HepG2 (cell line): ENCODE measurements around the gene DCUN1D4. TPM values are rescaled to one million over a fixed set of nuclear protein-coding genes. Genes with fewer than 3 reads are reported as not detected.

Experiments used
- ATAC-seq: fragments of 200-7000 bp; cut with Tn5 transposase; 3 replicates; pipeline ENCODE4 v1.9.1; 2020; ENCODE audit warnings: mild to moderate bottlenecking, moderate library complexity
- BruUV-seq: library from RNA; stranded (reverse); fragments of 400-500 nt; replicated peaks from 2 replicates; lab custom pipeline; 2021; lab: Mats Ljungman, UMichigan
- CTCF ChIA-PET: fragments of 300-600 bp; formaldehyde crosslinking; extraction: SDS; loops from one replicate; lab custom pipeline; 2021; ENCODE audit warnings: low total read pairs, inconsistent platforms, low intra/inter-chr PET ratio; lab: Yijun Ruan, JAX
- POLR2A ChIA-PET: fragments of 350-600 bp; sonication (Branson Sonifier 250); formaldehyde crosslinking; loops from one replicate; lab custom pipeline; 2020; ENCODE audit warnings: antibody characterized with exemption, inconsistent platforms; lab: Yijun Ruan, JAX
- DNase-seq: peaks from one replicate; pipeline ENCODE4 v3.0.0-alpha.2; 2015; ENCODE audit warnings: low spot score
- FAIRE-seq: peaks from 3 replicates; lab custom pipeline; 2011; peaks lifted over from hg19 to GRCh38; lab: Jason Lieb, UNC
- H2AFZ ChIP-seq: one replicate; pipeline ENCODE4 v1.6.1; 2011; ENCODE audit warnings: low read length, inconsistent platforms
- H3K27ac ChIP-seq: fragments of 300-600 bp; 3 replicates; pipeline ENCODE4 v1.8.0; 2011; ENCODE audit warnings: mixed run types, mild to moderate bottlenecking, mixed read lengths, low read length, inconsistent platforms; ENCODE audit not compliant: insufficient read depth; ENCODE audit errors: extremely low read length
- H3K27me3 ChIP-seq, 2 experiments: fragments of 200-600 bp in 1 of 2; 2 replicates in 1 of 2; 3 replicates in 1 of 2; pipeline versions ENCODE4 v1.6.0 to v1.8.0; 2011; ENCODE audit warnings: low read length in 2 of 2, mild to moderate bottlenecking in 2 of 2, moderate library complexity in 2 of 2, inconsistent platforms in 1 of 2; ENCODE audit not compliant: insufficient read depth in 2 of 2, control insufficient read depth in 1 of 2
- H3K36me3 ChIP-seq, 2 experiments: fragments of 200-600 bp in 1 of 2; replicated peaks in 1 of 2; 2 replicates in 1 of 2; 3 replicates in 1 of 2; pipeline versions ENCODE4 v1.5.1 to v1.8.0; 2011; ENCODE audit warnings: low read length in 2 of 2, inconsistent platforms in 1 of 2; ENCODE audit not compliant: insufficient read depth in 2 of 2, control insufficient read depth in 1 of 2
- H3K4me1 ChIP-seq: 2 replicates; pipeline ENCODE4 v1.5.1; 2012; ENCODE audit warnings: low read length, inconsistent platforms; ENCODE audit not compliant: insufficient read depth
- H3K4me2 ChIP-seq: 2 replicates; pipeline ENCODE4 v1.6.0; 2011; ENCODE audit warnings: low read depth, low read length, inconsistent platforms
- H3K4me3 ChIP-seq, 3 experiments: fragments of 200-600 bp in 1 of 3; sonication (generic), shearing (Covaris generic) in 1 of 3; replicated peaks in 1 of 3; 2 replicates each; pipeline ENCODE4 v1.5.1; 2011 to 2016; ENCODE audit warnings: low read length in 3 of 3, inconsistent platforms in 2 of 3, low read depth in 2 of 3, mild to moderate bottlenecking in 2 of 3, control low read depth in 1 of 3, mixed read lengths in 1 of 3; ENCODE audit not compliant: insufficient read depth in 1 of 3
- H3K79me2 ChIP-seq: one replicate; pipeline ENCODE4 v1.6.1; 2011; ENCODE audit warnings: low read length, inconsistent platforms; ENCODE audit not compliant: insufficient read depth
- H3K9ac ChIP-seq: 2 replicates; pipeline ENCODE4 v1.6.0; 2011; ENCODE audit warnings: mild to moderate bottlenecking, low read depth, low read length, inconsistent platforms; ENCODE audit not compliant: insufficient read depth
- H3K9me3 ChIP-seq: 2 replicates; pipeline ENCODE4 v1.5.1; 2012; ENCODE audit warnings: mild to moderate bottlenecking, low read length
- H4K20me1 ChIP-seq: 2 replicates; pipeline ENCODE4 v1.6.0; 2011; ENCODE audit warnings: inconsistent platforms, mild to moderate bottlenecking, low read length, moderate library complexity; ENCODE audit not compliant: insufficient read depth
- GPN1 ChIP-seq: sonication (generic); formaldehyde crosslinking; IDR thresholded peaks from 2 replicates; pipeline ENCODE4 v1.5.1; 2020; ENCODE audit warnings: missing genetic modification reagents, borderline replicate concordance
- GRHL1 ChIP-seq: sonication (generic); formaldehyde crosslinking; conservative IDR thresholded peaks from 2 replicates; pipeline ENCODE4 v1.8.0; 2022; ENCODE audit warnings: missing genetic modification reagents
- NFIC ChIP-seq: IDR thresholded peaks from 2 replicates; pipeline ENCODE4 v1.6.1; 2012; ENCODE audit warnings: mild to moderate bottlenecking, low read length, inconsistent platforms
- POGZ ChIP-seq: sonication (generic); formaldehyde crosslinking; IDR thresholded peaks from 2 replicates; pipeline ENCODE4 v1.4.0; 2020; ENCODE audit warnings: mild to moderate bottlenecking, missing genetic modification reagents
- RCOR2 ChIP-seq: IDR thresholded peaks from 2 replicates; pipeline ENCODE4 v1.6.1; 2016; ENCODE audit warnings: missing biosample characterization, missing genetic modification reagents
- RXRB ChIP-seq: IDR thresholded peaks from 2 replicates; pipeline ENCODE4 v1.6.1; 2016; ENCODE audit warnings: borderline replicate concordance, missing genetic modification reagents, missing compliant biosample characterization
- SALL1 ChIP-seq: sonication (generic); formaldehyde crosslinking; IDR thresholded peaks from 2 replicates; pipeline ENCODE4 v1.8.0; 2022; ENCODE audit warnings: mild to moderate bottlenecking, missing genetic modification reagents
- SNRNP70 ChIP-seq: fragments of 200-400 bp; formaldehyde crosslinking; IDR thresholded peaks from 2 replicates; pipeline ENCODE4 v1.6.1; 2017; ENCODE audit warnings: mild to moderate bottlenecking, low read depth, low read length, moderate library complexity
- SPEN ChIP-seq: sonication (generic); formaldehyde crosslinking; IDR thresholded peaks from 2 replicates; pipeline ENCODE4 v1.5.1; 2020; ENCODE audit warnings: low read depth, mild to moderate bottlenecking, missing genetic modification reagents
- ZNF20 ChIP-seq: sonication (generic); formaldehyde crosslinking; IDR thresholded peaks from 2 replicates; pipeline ENCODE4 v1.4.0; 2020; ENCODE audit warnings: mild to moderate bottlenecking, moderate library complexity, missing genetic modification reagents
- ZNF318 ChIP-seq: sonication (generic); formaldehyde crosslinking; IDR thresholded peaks from 2 replicates; pipeline ENCODE4 v1.4.0; 2020; ENCODE audit warnings: mild to moderate bottlenecking, missing genetic modification reagents
- ZNF468 ChIP-seq: sonication (generic); formaldehyde crosslinking; IDR thresholded peaks from 2 replicates; pipeline ENCODE4 v1.8.0; 2022; ENCODE audit warnings: mild to moderate bottlenecking, moderate library complexity, missing genetic modification reagents
- ZNF792 ChIP-seq: IDR thresholded peaks from 2 replicates; pipeline ENCODE4 v1.6.1; 2016
- WGBS: methylation state at CpG from one replicate; pipeline ENCODE4 v1.1.6; 2017; ENCODE audit warnings: low lambda C conversion rate; 5-methylcytosine and 5-hydroxymethylcytosine counted together
- in situ Hi-C: cut with HindIII; loops from 2 replicates; pipeline ENCODE4 v1.10.0; 2017; ENCODE audit warnings: low pct_unique_long_range_greater_than_20kb; ENCODE audit not compliant: extremely low pct_ligation_motif_present
- intact Hi-C: fragments of 100-400 bp; cut with micrococcal nuclease; formaldehyde crosslinking; loops from one replicate; pipeline ENCODE4 v1.10.0; 2022; ENCODE audit not compliant: unreplicated experiment
- polyA plus RNA-seq, 8 experiments: library from polyadenylated mRNA; depleted of rRNA in 3 of 8; stranded (reverse) in 7 of 8; unstranded in 1 of 8; fragments of >200 nt; fragmentation: Illumina TruSeq in 4 of 8; extraction: Trizol in 4 of 8; gene quantifications; 2 replicates each; pipeline versions ENCODE4 v1.2.1 to v1.2.3, GENCODE V29; 2011 to 2016; ENCODE audit warnings: low read depth in 4 of 8, missing spikeins in 1 of 8, mixed read lengths in 1 of 8; ENCODE audit not compliant: insufficient read depth in 1 of 8
- total RNA-seq, 5 experiments: library from RNA; depleted of rRNA; stranded (reverse); fragments of >200 nt; fragmentation: Illumina TruSeq; extraction: Trizol; gene quantifications; 2 replicates each; pipeline ENCODE4 v1.2.3, GENCODE V29; 2016; ENCODE audit warnings: low read depth in 1 of 5

Gene DCUN1D4
- total and polyA plus RNA-seq, 2 of the 13 experiments (the other 11 are each of a cell fraction or from before 2014, with no cell fraction given) = 27.9 to 44.4 TPM

- H3K4me3 ChIP-seq = peak overlapping the region; percentile 15 to 31 (median 23); a peak in 3 of 6 replicates
- TSS peak; percentile 86 for BruUV-seq
- TF ChIP-seq SNRNP70 (no peak), SALL1 (CRISPR knock-in tag) (peak; percentile 61), SPEN (peak; percentile 62; the same call in 1 of the 2 replicates), NFIC (peak; percentile 64; the same call in 1 of the 2 replicates), ZNF468 (CRISPR knock-in tag) (no peak), ZNF20 (CRISPR knock-in tag) (no peak), GRHL1 (CRISPR knock-in tag) (no peak), ZNF792 (CRISPR knock-in tag) (no peak), RCOR2 (peak; percentile 45; the same call in 1 of the 2 replicates), GPN1 (CRISPR knock-in tag) (no peak), RXRB (CRISPR knock-in tag) (peak; percentile 34; the same call in 1 of the 2 replicates), POGZ (CRISPR knock-in tag) (peak; percentile 47), ZNF318 (CRISPR knock-in tag) (no peak)
Observed at GRCh38 chr4:51880016-51880915, 37.3 kb downstream of the DCUN1D4 start.

More at GRCh38 chr4:51880016-51880915, 37.3 kb downstream of the DCUN1D4 start:
- H3K36me3 ChIP-seq = peaks cover 5 to 16% of the 10 kb centered on the region in 2 experiments; a peak in 4 of 5 replicates
- H2AFZ ChIP-seq = peak overlapping the region; percentile 55
- peak; percentile 88 for FAIRE-seq
- no peaks in the 10 kb centered on the region for H4K20me1 ChIP-seq
- peaks cover 19% of the 10 kb centered on the region for H3K4me1 ChIP-seq
- ChIA-PET POLR2A (interaction anchor here (1.0 to 1.8 kb wide), 6 partner anchors 12 to 172 kb away, joined by 3 to 15 read pairs (median 6); partner anchors contain the start of gene DCUN1D4), CTCF (no interaction called here)
- no peaks in the 10 kb centered on the region for H3K9me3 ChIP-seq
- H3K27ac ChIP-seq = peak overlapping the region; percentile 97
- H3K4me2 ChIP-seq = peak overlapping the region; percentile 63
- DNase-seq = peak; percentile 83
- intact Hi-C loops (loop anchor here (1.0 kb wide), 1 partner anchor 38 kb away; no protein-coding TSS in a partner anchor), in situ Hi-C loops (loop anchor here (5.0 kb wide), 1 partner anchor 38 kb away; the partner anchor contains the start of gene DCUN1D4)
- peak overlapping the region; percentile 70 for H3K9ac ChIP-seq
- peak; percentile 97 for ATAC-seq
- H3K79me2 ChIP-seq = no peaks in the 10 kb centered on the region
- H3K27me3 ChIP-seq = no peaks in the 10 kb centered on the region
- WGBS = 9% methylated on average over 9 of the region's 9 CpGs
